ENCODE data around the gene ALDH9A1. TPM values are rescaled to one million over a fixed set of nuclear protein-coding genes. Genes with fewer than 3 reads are reported as not detected.
"Not testable (repeated sequence)": the region's sequence is repeated elsewhere in the genome, so short reads cannot be mapped to it uniquely, and the experiment has no call there.

The ALDH9A1 gene
- total RNA-seq, 1 donor from 2014 or later: 87.9 TPM

GRCh38 chr1:165645654-165646366 is 52.6 kb downstream of the ALDH9A1 start:
- DNase-seq (ENCODE audit: low read depth in 2 of 2): no peak

- no peak for DNase-seq (ENCODE audit: low read depth in 2 of 2)
Measured at GRCh38 chr1:165644064-165644735, 54.2 kb downstream of the ALDH9A1 start.

- peak in 1 of 2 donors; percentile 44 for DNase-seq (ENCODE audit: low read depth in 2 of 2)
Measured at GRCh38 chr1:165641231-165641987, 57.0 kb downstream of the ALDH9A1 start.

GRCh38 chr1:165639821-165640623 is 58.3 kb downstream of the ALDH9A1 start:
- no peak for DNase-seq (ENCODE audit: low read depth in 2 of 2)

- not testable (repeated sequence) for DNase-seq (ENCODE audit: low read depth in 2 of 2)
Measured at GRCh38 chr1:165638211-165638610, 60.2 kb downstream of the ALDH9A1 start.

- DNase-seq (ENCODE audit: low read depth in 2 of 2): peak; percentile 40 to 44
Measured at GRCh38 chr1:165637427-165637826, 60.9 kb downstream of the ALDH9A1 start.

GRCh38 chr1:165635823-165636222 is 62.5 kb downstream of the ALDH9A1 start:
- DNase-seq (ENCODE audit: low read depth in 2 of 2): no peak

GRCh38 chr1:165635329-165635728 is 63.0 kb downstream of the ALDH9A1 start:
- DNase-seq (ENCODE audit: low read depth in 2 of 2): no peak

GRCh38 chr1:165634154-165634921 is 64.0 kb downstream of the ALDH9A1 start:
- no peak for DNase-seq (ENCODE audit: low read depth in 2 of 2)

GRCh38 chr1:165633614-165634013 is 64.7 kb downstream of the ALDH9A1 start:
- DNase-seq (ENCODE audit: low read depth in 2 of 2): no peak

GRCh38 chr1:165632491-165632890 is 65.9 kb downstream of the ALDH9A1 start:
- no peak for DNase-seq (ENCODE audit: low read depth in 2 of 2)

- no peak for DNase-seq (ENCODE audit: low read depth in 2 of 2)
Measured at GRCh38 chr1:165632152-165632469, 66.3 kb downstream of the ALDH9A1 start.

- peak in 1 of 2 donors; percentile 75 for DNase-seq (ENCODE audit: low read depth in 2 of 2)
Measured at GRCh38 chr1:165631342-165632151, 66.8 kb downstream of the ALDH9A1 start.

GRCh38 chr1:165630629-165631341 is 67.6 kb downstream of the ALDH9A1 start, which contains the start of gene MGST3:
TSS of gene MGST3 (plus strand) at chr1:165631234. CDS start at chr1:165649848, 18,614 bp downstream.
- peak; percentile 96 to 97 for DNase-seq (ENCODE audit: low read depth in 2 of 2)

GRCh38 chr1:165629848-165630628 is 68.3 kb downstream of the ALDH9A1 start:
- DNase-seq (ENCODE audit: low read depth in 2 of 2): no peak

GRCh38 chr1:165629151-165629550 is 69.2 kb downstream of the ALDH9A1 start:
- no peak for DNase-seq (ENCODE audit: low read depth in 2 of 2)

- no peak for DNase-seq (ENCODE audit: low read depth in 2 of 2)
Measured at GRCh38 chr1:165628147-165628822, 70.1 kb downstream of the ALDH9A1 start.

- no peak for DNase-seq (ENCODE audit: low read depth in 2 of 2)
Measured at GRCh38 chr1:165624441-165624840, 73.9 kb downstream of the ALDH9A1 start.
